Myocyte (in vitro differentiated cells): ENCODE results near the gene TRIM62. TPM values are rescaled to one million over a fixed set of nuclear protein-coding genes. Genes with fewer than 3 reads are reported as not detected.

ENCODE experiments used
- DNase-seq: peaks from one replicate; pipeline ENCODE4 v3.0.0-alpha.2; 2012; ENCODE audit warnings: low read depth
- total RNA-seq: library from RNA; depleted of rRNA; stranded (reverse); fragments of >200 nt; gene quantifications from 2 replicates; pipeline ENCODE4 v1.2.3, GENCODE V29; 2014

TRIM62 gene
- total RNA-seq, 1 donor from 2014 or later, result 16.8 TPM

DNA sequence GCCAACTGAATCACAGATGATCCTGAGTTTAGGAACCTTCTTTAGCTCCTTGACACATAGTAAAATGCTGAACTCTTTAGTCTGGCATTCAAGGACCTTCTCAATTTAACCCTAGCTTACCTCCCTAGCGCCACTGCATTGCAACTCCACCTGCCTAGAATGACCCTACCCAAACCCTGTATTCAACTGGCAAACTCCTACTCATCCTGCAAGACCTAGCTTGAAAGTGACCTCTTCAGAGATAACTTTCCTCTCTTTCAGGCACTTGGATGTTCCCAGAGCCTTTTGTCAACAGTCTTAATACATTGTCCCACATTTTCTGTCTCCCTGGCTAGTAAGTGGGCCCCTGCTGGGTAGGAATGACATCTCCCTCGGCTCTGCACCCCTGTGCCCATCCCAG lies 19.7 kb downstream of the TRIM62 start:
- no peak for DNase-seq

DNA sequence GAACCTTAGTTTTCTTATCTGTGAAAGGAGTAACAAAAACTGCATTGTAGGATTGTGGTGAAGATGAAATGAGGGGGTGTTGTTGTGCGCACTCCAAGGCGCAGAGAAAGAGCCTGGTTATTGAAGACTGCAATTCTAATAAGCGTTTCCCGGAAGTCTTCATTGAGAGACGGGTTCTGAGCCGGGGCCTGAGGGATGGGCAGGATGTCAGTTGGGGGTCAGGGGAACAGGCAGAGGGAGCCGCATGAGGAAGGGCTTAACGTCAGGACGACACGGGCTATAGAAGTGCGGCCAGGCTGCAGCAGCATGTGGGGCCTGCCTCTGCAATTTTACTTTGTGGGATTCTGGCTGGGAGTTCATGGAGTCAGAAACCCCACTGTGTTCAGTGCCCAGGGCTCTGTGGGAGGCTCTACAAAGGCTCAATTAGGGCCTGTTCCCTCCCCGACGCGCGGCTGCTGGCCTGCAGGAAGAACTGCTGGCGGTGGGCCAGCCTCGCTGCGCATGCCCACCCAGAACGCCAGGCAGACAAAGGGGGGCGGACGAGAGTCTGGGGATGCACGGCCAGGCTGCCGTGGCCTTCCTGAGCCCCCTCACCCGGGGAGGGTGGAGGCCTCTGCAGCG lies 20.7 kb downstream of the TRIM62 start:
- DNase-seq, result no peak

DNA sequence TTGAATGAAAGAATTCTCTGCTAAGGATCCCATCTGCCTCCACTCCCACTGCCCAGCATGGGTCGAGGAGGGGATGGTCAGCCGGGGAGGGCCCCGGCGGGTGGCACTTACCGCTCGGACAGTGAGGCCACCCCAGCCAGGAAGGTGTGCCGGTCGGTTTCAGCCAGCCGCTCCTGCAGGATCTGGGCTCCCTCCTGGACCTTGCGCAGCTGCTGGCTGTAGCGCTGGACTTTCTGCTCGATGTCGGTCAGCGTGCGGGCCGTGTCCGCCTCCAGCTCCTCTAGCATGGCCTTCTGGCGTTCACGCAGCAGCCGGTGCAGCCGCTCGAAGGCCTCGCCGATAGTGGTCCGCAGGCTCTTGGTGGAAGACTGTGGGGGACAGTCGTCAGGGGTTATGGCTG lies 22.3 kb downstream of the TRIM62 start:
- no peak for DNase-seq

DNA sequence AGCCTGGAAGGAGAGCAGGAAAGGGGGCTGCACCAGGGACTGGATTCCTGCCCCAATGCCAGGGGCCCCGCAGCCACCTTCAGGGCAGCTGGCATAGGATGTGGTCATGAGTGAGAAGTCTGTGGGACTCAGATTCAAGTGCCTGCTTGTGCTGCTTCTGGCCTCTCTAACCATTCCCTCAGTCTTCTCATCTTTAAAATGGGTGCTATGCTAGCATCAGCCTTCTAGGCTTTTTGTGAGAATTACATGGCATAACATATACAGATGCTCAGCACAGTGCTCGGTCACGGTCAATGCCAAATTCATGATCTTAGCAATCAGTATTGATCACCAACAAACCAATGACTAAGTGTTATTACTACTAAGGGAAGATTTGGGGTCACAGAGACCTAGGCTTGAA lies 23.5 kb downstream of the TRIM62 start:
- DNase-seq, result no peak

DNA sequence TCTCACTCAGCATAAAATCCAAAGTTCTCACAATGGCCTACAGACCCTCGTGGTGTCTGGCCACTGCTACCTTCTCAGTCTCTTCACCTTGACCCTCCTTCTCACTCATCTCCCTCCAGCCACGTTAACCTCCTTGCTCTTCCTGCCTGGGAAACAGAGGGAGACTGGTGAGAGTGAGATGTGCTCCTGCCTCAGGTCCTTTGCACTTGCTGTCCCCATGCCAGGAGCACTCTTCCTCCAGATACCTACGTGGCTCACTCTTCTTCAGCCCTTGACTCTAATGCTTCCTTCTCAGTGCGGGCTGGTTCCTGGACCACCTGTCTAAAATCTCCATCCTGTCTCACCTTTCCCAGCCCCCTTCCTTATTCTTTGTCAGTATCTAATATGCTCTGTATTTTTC lies 24.7 kb downstream of the TRIM62 start:
- no peak for DNase-seq

DNA sequence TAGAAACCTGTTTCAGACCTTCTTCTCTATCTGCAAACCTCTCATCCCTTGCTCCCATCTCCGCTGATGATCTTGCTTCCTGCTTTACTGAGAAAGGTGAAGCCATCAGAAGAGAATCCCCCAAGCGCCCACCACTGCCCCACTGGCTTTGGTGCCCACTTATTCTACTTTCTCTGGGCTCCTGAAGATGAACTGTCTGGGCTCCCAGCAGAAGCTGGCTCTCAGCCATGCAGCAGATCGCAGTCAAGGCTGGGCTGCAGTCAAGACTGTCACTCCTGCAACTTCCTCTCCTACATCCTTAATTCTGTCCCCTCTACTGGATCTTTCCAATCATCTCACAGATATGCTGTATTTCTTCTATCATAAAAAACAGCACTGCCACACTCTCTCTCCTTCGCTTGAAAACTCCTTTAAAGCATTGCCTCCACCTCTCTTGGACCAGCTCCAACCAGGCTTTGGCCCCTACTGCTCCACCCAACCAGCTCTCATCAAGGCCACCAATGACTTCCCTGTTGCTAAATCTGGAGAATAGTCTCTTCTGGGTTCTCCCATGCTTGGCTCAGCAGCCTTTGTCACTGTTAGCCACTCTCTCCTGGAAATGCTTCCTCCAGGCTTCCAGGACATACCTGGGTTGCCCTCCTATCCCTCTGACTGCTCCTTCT lies 25.8 kb downstream of the TRIM62 start:
- no peak for DNase-seq

DNA sequence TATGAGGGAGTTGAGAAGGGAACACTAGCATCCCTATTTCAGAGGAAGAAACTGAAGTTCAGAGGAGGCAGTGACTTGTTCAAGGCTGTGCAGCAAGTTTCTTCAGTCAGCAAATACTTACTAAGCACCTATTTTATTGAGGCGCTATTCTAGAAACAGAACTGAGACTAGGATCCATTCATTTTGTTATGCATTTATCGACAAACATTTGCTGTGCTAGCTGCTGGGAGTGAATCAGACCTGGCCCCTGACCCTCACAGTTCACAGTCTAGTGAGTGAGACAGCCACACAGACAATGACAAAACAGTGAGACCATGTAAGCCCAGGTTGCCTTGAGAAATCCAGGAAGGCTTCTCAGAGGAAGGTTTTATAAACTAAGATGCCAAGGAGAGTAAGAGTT lies 28.2 kb downstream of the TRIM62 start:
- no peak for DNase-seq

DNA sequence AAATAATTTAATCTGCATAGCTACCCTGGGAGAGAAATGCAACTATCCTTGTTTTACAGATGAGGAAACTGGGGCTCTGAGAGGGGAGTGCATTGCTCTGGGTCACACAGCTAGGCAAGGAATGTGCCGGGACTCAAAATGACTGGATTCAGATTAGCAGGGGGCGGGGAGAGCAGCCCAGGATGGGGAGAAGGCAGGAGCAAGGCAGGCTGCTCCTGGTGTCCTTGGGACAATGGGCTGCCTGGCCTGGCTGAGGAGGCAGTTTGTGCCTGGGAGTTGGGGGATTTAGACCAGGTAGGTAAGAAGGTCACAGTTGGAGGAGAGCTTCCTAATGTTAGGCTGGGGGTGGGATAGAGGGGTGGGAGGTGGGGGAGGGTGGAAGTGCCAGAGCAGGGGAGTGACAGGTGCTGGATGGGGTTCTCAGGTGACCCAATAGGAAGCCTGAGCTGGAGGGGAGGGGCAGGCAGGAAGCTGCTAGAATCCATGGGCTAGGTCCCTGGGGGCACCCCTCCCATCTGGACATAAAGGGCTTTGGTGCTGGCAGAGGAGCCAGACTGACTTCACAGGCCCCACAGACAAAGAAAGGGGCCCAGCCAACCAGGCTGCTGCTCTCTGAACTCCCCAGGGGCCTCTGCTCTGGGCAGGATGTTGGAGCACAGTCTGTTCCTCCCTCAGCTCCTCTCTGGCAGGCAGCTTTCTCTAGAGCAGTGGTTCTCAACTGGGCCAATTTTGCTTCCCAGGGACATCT lies 29.0 kb downstream of the TRIM62 start:
- DNase-seq, result peak; percentile 57

DNA sequence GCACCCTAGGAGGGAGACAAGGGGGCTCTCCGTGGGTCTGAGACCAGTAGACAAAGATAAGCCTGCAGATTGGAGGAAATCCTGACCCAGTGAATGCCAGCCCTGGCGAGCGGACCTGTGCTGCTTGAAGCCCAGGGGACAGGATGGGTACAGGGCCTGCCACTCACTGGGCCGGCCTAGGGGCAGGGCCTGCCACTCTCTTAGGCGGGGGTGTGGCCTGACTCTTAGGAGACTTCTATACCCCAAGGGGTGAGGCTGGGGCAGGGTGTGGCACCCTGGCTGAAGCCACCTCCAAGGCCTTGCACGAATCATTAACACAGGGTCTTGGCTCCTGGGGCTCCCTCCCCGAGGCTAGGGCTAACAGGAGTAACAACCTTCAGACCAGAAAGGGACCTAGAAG lies 30.7 kb downstream of the TRIM62 start:
- DNase-seq, result no peak

DNA sequence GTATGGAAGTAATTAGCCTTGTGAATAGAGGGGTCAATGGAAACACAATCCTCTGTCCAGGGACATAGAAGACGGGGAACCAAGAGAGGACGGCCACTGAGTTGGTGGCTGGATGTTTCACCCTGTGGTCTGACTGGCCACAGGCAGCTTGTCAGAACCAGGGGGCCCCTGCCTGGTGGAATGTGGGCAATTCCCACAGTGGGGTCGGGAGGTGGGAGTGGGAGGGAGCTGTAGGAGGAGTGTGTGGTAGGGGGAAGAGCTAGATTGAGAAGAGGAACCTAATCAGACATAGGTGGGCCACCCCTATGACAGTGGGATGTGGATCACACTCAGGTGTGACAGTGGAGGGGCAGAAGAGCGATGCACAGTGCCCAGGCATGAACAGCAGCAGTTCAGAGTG lies 31.3 kb downstream of the TRIM62 start:
- DNase-seq, result no peak

DNA sequence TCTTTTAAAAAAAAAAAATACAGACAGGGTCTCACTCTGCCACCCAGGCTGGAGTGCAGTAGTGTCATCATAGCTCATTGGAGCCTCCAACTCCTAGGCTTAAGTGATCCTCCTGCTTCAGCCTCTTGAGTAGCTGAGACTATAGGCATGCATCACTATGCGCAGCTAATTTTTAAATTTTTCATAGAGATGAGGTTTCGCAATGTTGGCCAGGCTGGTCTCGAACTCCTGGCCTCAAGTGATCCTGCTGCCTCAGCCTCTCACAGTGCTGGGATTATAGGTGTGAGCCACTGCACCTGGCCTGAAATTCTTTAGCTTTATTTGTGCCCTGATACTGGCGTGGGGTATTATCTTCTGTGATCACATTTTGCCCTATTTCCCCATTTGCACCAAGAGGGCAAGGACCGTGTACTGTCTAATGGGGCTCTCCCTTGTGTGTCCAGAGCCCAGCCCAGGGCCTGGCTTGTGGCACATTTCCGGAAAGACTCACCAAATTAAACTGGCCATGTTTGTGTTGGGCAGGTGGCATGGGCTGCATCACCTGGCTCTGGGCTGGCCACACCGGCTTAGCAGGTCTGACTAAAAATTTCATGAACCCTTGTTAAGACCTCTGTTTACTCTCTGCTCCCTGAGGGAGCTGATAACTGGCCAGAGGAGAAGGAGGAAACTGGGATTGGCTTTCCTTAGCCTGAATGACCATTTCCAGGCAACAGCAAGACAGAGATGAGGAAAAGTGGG lies 32.2 kb downstream of the TRIM62 start:
- DNase-seq, result no peak

DNA sequence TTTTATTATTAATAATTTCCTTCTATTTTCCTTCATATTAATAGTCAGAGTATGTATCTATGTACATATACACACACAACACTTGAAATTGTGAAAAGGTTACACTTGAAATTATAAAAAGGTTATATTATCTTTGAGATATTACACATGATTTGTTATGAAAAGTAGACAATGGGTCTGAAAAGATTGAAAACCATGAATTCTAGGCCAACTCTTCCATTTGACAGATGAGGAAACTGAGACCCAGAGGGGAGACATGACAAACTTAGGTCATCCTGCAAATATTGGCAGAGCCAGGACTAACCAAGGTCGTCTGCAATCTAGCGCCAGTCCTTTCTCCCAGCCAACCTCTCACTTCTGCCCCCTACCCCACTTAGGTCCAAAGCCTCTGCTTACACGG lies 33.2 kb downstream of the TRIM62 start:
- no peak for DNase-seq

DNA sequence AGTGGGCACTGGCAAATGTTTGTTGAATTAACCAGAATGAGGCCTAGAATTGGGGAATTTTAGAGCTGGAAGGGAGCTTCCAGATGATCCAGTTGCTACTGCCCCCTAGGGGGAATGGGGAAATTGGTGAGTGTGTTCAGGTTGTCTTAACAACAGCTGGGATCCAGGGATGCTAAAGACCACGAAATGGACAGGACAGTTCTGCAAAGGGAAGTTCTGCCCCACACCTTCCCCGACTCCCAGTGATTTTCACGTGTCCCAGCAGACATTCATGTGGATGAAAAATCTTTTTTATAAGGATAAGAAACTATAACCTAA lies 33.9 kb downstream of the TRIM62 start:
- peak; percentile 35 for DNase-seq

DNA sequence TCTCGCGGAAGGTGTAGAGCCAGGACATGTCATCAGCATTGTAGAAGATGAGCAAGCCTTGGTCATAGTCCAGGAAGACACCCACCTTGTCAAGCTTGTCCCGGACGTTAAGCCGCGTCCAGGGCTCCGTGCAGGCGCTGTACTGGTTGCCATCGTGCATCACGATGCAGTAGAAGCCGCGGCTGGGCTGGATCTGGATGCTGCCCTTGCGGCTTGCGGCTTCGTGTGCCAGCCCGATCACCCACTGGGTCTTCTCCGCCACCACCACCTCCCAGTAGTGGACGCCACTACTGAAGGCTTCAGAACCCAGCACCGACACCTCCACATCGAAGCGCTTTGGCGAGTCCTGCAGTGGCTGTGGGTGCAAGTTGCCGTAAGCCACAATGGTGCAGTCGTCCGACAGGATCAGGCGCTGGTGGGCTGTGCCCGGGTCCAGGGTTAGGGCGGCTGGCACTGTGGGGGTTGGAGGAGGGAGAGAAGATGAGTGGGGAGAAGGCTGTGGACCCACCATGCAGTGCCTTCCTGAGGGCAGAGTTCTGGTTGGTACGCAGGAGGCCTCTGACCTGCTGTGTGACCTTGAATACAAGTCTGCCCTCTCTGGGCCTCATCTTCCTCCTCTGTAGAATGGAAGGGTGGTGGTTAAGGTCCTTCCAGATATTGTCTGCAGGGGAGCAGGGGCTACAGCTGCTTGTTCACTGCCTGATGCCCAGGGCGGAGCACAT lies 34.4 kb downstream of the TRIM62 start:
- no peak for DNase-seq

DNA sequence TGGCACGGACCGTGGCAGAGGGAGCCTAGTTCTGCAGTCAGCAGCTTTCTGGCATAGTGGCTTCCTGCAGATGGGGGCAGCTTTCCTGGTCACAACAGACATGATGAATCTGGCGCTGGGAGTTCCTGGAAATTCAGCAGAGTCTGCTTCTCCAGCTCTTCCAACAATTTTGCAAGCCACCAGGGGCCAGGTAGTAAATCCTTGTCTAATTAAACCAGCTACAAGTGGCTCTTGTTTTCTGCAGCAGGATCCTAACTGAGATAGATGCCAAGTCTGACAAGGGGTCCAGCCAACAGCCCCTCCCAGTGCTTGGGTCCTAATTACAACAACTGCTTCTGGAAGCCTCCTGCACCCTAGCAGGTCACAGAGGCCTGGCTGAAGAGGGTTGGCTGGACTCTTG lies 35.8 kb downstream of the TRIM62 start:
- DNase-seq, result no peak

DNA sequence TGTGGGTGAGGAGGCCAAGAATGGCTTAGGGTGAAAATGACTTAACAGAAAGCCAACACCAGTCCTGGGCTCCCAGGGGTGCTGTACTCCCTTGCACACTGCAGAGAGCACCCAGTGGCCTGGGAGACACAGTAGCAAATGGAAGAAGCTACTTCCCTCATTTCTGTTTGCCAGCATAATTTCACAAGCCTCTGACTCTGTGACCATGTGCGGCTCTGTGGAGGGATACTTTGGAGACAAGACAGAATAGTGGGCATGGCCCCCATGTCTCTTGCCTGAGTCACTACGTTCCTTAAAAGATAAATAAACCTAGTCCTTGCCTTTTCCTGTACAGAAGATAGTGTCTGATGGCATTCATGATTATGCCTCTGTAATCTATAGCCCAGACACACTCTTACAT lies 38.1 kb downstream of the TRIM62 start:
- no peak for DNase-seq

DNA sequence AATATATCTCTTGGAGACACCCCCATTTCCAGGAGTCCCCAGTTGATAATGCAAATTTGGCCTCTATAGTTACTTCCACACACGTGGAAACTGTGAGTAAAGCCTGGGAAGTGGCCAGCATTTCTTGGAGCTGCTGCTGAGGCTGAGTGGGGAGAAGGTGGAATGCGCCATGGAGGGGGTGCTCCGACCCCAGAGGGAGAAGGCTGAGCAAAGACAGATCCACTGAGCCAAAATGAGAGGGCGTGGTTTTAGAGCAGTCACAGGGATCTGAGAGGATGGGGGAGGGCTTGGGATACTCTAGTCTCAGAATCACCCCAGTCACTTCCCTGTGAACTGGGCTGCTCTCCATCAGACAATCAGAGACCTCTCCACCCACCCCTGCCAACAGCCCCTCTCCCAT lies 38.7 kb downstream of the TRIM62 start:
- DNase-seq, result no peak

DNA sequence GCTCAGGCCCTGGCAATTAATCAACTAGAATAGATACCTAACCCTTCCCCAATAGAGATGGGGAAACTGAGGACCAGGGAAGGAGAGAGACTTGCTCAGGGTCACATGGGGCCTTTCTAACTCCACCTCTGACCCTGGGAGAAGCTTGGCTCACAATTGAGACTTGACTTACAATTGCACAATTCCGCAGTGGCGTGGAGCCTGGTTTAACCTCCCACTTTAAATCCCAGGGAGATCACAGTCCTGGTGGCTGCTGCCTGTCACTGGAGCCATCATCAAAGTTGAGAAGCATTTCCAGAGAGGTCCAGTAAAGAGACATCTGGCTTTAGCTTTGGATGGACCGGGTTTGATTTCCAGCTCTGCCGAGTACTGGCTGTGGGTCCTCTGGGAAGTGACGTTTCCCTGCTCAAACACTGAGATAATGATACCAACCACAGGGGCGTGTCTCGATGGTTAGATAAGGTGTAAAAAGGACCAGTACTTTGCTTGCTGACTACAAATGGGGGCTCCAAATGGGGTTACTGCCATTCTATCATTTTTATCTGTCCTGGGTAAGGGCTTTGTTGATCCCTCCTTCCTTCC lies 39.3 kb downstream of the TRIM62 start:
- DNase-seq, result no peak

DNA sequence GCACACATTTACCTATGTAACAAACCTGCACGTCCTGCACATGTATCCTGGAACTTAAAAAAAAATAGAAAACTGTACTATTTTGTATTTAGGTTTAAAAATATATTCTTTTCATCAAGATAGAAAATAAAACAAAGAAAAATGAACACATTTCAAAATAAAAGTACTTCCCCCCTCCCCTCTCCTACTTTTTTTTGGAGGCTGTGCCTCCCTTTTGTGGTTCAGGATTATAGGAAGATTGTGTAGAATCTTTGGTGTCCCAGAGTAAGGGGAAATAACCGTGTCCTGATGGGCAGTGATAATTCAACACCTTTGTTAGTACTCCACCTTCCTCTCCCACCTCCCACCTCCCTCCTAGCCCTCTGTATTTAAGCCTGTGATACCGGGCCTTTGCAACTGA lies 40.1 kb downstream of the TRIM62 start:
- DNase-seq, result no peak

DNA sequence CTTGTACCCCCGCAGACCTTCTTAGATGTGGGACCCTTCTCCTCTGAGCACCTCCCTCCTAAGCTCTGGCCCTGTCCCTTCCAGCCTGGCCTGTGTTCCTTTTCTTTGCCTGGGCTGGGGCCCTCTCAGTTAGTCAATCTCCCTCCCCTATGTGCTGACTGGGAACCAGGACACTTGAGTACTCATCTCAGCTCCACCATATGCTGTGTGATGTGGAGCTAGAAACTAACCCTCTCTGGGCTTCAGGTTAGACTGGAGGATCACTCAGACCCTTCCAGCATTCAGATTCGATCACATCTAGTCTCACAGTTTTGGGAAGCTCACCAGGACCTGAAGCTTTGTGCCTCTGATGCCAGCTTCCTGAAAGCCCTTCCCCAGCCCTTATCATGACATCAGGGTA lies 40.6 kb downstream of the TRIM62 start:
- DNase-seq, result no peak
